Measurements from ENCODE around the gene HS6ST1.

Gene HS6ST1

GRCh38 chr2:128357506-128358370 is 39.1 kb upstream of the HS6ST1 start:
- no peak for DNase-seq (ENCODE audit: low read depth)
- TF ChIP-seq CTCF (IDR thresholded peaks at IDR 0.05; ENCODE audit: insufficient read depth, low read depth, low read length, missing control alignments): no peak
- H3K4me3 ChIP-seq (ENCODE audit: low read depth, low read length): no peak overlapping the region

- H3K4me3 ChIP-seq (ENCODE audit: low read depth, low read length): no peak overlapping the region
- TF ChIP-seq CTCF (IDR thresholded peaks at IDR 0.05; ENCODE audit: insufficient read depth, low read depth, low read length, missing control alignments): no peak
- no peak for DNase-seq (ENCODE audit: low read depth)
Observed at GRCh38 chr2:128356127-128356526, 37.5 kb upstream of the HS6ST1 start.

GRCh38 chr2:128354726-128355470 is 36.2 kb upstream of the HS6ST1 start:
- TF ChIP-seq CTCF (IDR thresholded peaks at IDR 0.05; ENCODE audit: insufficient read depth, low read depth, low read length, missing control alignments): no peak
- no peak for DNase-seq (ENCODE audit: low read depth)

GRCh38 chr2:128354161-128354560 is 35.5 kb upstream of the HS6ST1 start:
- no peak overlapping the region for H3K4me3 ChIP-seq (ENCODE audit: low read depth, low read length)
- no peak for DNase-seq (ENCODE audit: low read depth)
- TF ChIP-seq CTCF (IDR thresholded peaks at IDR 0.05; ENCODE audit: insufficient read depth, low read depth, low read length, missing control alignments): no peak

More at GRCh38 chr2:128354726-128355470, 36.2 kb upstream of the HS6ST1 start:
- no peak overlapping the region for H3K4me3 ChIP-seq (ENCODE audit: low read depth, low read length)

- no peak for DNase-seq (ENCODE audit: low read depth)
- TF ChIP-seq CTCF (IDR thresholded peaks at IDR 0.05; ENCODE audit: insufficient read depth, low read depth, low read length, missing control alignments): no peak
- no peak overlapping the region for H3K4me3 ChIP-seq (ENCODE audit: low read depth, low read length)
Observed at GRCh38 chr2:128350736-128351135, 32.1 kb upstream of the HS6ST1 start.

- no peak for DNase-seq (ENCODE audit: low read depth)
Observed at GRCh38 chr2:128348701-128349100, 30.0 kb upstream of the HS6ST1 start.

More at GRCh38 chr2:128348701-128349100, 30.0 kb upstream of the HS6ST1 start:
- no peak for TF ChIP-seq CTCF (IDR thresholded peaks at IDR 0.05; ENCODE audit: insufficient read depth, low read depth, low read length, missing control alignments)
- H3K4me3 ChIP-seq (ENCODE audit: low read depth, low read length): no peak overlapping the region
